ENCODE measurements around the gene ARFGAP2. TPM values are rescaled to one million over a fixed set of nuclear protein-coding genes. Genes with fewer than 3 reads are reported as not detected.

ARFGAP2 gene
- total RNA-seq, 1 experiment from 2014 or later: 73.5 TPM

DNA sequence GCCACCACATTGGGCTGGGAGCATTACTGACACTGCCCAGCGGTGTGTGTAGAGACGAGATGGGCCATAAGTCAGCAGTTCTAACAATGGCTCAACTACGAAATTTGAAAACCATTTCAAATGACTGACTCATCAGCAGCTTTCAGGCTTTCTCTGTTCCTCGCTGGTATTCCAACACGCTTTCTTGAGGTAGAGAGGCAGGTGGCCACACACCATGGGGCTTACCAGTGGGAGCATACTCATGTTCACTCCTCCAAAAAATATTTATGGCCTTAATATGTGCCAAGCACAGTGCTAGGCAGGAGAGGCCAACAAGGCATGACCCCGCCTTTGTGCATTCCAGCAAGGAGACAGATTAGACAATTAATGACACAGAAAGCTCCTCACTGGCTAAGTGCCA is 20.3 kb downstream of the ARFGAP2 start:
- POLR2A ChIA-PET: no interaction called here
- no peak overlapping the region for H3K4me3 ChIP-seq (replicated peaks in 1 of 2; ENCODE audit: low read depth in 1 of 2, low read length in 2 of 2)
- no peak overlapping the region for H3K4me2 ChIP-seq (ENCODE audit: low read length)
- CTCF ChIA-PET: no interaction called here
- H3K27ac ChIP-seq (ENCODE audit: low read depth, low read length): no peak overlapping the region
- ATAC-seq (no peak), DNase-seq (ENCODE audit: low read depth, low spot score) (no peak)
- H3K9me2 ChIP-seq (ENCODE audit: insufficient read depth): no peaks in the 10 kb centered on the region
- BruUV-seq (replicated peaks): no TSS peak
- intact Hi-C loops (cut with micrococcal nuclease): no loop called here
- no peaks in the 10 kb centered on the region for H3K79me2 ChIP-seq (ENCODE audit: insufficient read depth, low read length)
- H3K36me3 ChIP-seq (ENCODE audit: control insufficient read depth in 1 of 2, insufficient read depth in 2 of 2, low read length in 2 of 2): no peaks in the 10 kb centered on the region
- no peak overlapping the region for H2AFZ ChIP-seq (ENCODE audit: low read depth, low read length, poor library complexity, severe bottlenecking)
- RAD21 ChIA-PET (ENCODE audit: low non-redundant PET in 1 of 2, low total read pairs in 2 of 2, uncharacterized antibody in 2 of 2, unreplicated experiment in 2 of 2): no interaction called here
- TF ChIP-seq EZH2 (IDR thresholded peaks at IDR 0.05) (no peak), RAD21 (IDR thresholded peaks at IDR 0.05; ENCODE audit: low read depth) (no peak), POLR2A (IDR thresholded peaks at IDR 0.05; ENCODE audit: borderline replicate concordance, extremely low read depth, insufficient read depth, insufficient read length) (no peak), POLR2AphosphoS5 (IDR thresholded peaks at IDR 0.05; ENCODE audit: low read depth, low read length) (no peak), CEBPB (IDR thresholded peaks at IDR 0.05; ENCODE audit: low read depth) (no peak), FOSL1 (IDR thresholded peaks at IDR 0.05; ENCODE audit: low read depth) (no peak), CBX3 (IDR thresholded peaks at IDR 0.05; ENCODE audit: low read depth) (no peak), ZFX (IDR thresholded peaks at IDR 0.05) (no peak), SIN3A (IDR thresholded peaks at IDR 0.05; ENCODE audit: low read depth) (no peak), EZH2phosphoT487 (IDR thresholded peaks at IDR 0.05; ENCODE audit: borderline replicate concordance) (no peak), SRF (IDR thresholded peaks at IDR 0.05; ENCODE audit: low read depth) (no peak), SP1 (IDR thresholded peaks at IDR 0.05; ENCODE audit: low read depth) (no peak), EGR1 (IDR thresholded peaks at IDR 0.05; ENCODE audit: low read depth) (no peak)
- TF ChIP-seq, protein P1, sequence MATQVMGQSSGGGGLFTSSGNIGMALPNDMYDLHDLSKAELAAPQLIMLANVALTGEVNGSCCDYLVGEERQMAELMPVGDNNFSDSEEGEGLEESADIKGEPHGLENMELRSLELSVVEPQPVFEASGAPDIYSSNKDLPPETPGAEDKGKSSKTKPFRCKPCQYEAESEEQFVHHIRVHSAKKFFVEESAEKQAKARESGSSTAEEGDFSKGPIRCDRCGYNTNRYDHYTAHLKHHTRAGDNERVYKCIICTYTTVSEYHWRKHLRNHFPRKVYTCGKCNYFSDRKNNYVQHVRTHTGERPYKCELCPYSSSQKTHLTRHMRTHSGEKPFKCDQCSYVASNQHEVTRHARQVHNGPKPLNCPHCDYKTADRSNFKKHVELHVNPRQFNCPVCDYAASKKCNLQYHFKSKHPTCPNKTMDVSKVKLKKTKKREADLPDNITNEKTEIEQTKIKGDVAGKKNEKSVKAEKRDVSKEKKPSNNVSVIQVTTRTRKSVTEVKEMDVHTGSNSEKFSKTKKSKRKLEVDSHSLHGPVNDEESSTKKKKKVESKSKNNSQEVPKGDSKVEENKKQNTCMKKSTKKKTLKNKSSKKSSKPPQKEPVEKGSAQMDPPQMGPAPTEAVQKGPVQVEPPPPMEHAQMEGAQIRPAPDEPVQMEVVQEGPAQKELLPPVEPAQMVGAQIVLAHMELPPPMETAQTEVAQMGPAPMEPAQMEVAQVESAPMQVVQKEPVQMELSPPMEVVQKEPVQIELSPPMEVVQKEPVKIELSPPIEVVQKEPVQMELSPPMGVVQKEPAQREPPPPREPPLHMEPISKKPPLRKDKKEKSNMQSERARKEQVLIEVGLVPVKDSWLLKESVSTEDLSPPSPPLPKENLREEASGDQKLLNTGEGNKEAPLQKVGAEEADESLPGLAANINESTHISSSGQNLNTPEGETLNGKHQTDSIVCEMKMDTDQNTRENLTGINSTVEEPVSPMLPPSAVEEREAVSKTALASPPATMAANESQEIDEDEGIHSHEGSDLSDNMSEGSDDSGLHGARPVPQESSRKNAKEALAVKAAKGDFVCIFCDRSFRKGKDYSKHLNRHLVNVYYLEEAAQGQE (IDR thresholded peaks at IDR 0.05; ENCODE audit: low read depth): no peak
- TF ChIP-seq, protein P2, sequence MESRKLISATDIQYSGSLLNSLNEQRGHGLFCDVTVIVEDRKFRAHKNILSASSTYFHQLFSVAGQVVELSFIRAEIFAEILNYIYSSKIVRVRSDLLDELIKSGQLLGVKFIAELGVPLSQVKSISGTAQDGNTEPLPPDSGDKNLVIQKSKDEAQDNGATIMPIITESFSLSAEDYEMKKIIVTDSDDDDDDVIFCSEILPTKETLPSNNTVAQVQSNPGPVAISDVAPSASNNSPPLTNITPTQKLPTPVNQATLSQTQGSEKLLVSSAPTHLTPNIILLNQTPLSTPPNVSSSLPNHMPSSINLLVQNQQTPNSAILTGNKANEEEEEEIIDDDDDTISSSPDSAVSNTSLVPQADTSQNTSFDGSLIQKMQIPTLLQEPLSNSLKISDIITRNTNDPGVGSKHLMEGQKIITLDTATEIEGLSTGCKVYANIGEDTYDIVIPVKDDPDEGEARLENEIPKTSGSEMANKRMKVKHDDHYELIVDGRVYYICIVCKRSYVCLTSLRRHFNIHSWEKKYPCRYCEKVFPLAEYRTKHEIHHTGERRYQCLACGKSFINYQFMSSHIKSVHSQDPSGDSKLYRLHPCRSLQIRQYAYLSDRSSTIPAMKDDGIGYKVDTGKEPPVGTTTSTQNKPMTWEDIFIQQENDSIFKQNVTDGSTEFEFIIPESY (IDR thresholded peaks at IDR 0.05; ENCODE audit: extremely low read depth, insufficient replicate concordance, low read length): no peak
- TF ChIP-seq, protein P3, sequence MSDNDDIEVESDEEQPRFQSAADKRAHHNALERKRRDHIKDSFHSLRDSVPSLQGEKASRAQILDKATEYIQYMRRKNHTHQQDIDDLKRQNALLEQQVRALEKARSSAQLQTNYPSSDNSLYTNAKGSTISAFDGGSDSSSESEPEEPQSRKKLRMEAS (IDR thresholded peaks at IDR 0.05): no peak
- H3K9me3 ChIP-seq (ENCODE audit: control insufficient read depth in 1 of 2, insufficient read depth in 1 of 2, low read depth in 1 of 2, low read length in 2 of 2): no peaks in the 10 kb centered on the region
- no peaks in the 10 kb centered on the region for H4K20me1 ChIP-seq (ENCODE audit: insufficient read depth)
- H3K9ac ChIP-seq (ENCODE audit: low read length): no peak overlapping the region
- no peaks in the 10 kb centered on the region for H3K27me3 ChIP-seq (ENCODE audit: insufficient read depth, low read length)
- H3K4me1 ChIP-seq (ENCODE audit: control insufficient read depth in 1 of 2, insufficient read depth in 2 of 2, low read length in 2 of 2): no peaks in the 10 kb centered on the region
